SHP77 (cell line): Measurements from ENCODE around the gene PFKP.

Experiments
- DNase-seq, 2 experiments: peaks; one replicate each; lab custom pipeline; 2025; lab: John Stamatoyannopoulos, UW

The PFKP gene

GRCh38 chr10:3136336-3136735, 69.0 kb downstream of the PFKP start:
- DNase-seq = no peak

DNA sequence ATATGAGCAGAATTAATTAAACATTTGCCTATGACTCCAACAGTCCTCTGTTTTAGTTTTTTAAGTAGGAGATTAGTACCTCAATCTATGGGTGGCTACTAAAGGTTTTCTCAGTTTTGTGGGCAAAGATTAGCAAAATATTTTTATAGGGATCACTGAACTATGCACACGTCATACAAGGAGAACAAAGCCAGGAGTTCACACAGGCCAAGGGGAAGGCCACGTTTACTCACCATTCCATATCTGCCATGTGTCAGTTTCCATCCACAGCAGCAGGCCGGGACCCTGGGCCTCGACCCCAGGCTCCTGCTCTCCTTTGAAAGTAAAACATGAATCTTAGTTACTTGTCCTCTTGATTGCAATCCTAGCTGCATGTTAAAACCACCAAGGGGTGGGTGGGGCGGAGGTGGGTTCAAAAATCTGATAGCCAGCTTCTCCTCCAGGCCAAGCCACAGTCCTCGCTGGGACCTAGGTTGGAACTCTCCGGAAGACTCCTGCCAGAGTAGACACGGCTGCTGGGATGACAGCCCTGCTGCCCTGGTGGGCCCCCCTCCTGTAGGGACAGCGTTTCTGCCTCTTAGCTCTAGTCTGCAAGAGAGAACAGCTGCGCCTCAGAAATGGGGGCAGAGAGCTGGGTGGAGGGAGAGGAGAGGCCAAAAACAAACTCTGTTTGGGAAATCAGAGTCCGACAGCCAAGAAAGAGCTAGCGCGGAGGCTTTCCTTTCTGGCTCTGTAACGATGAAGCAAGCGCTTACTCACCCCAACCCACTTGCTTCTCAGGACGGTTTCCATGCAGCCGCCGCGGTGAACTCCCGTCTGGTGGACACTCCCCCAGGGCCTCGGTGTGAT, 69.6 kb downstream of the PFKP start:
- no peak for DNase-seq

GRCh38 chr10:3137958-3138726, 70.8 kb downstream of the PFKP start:
- DNase-seq = no peak

DNA sequence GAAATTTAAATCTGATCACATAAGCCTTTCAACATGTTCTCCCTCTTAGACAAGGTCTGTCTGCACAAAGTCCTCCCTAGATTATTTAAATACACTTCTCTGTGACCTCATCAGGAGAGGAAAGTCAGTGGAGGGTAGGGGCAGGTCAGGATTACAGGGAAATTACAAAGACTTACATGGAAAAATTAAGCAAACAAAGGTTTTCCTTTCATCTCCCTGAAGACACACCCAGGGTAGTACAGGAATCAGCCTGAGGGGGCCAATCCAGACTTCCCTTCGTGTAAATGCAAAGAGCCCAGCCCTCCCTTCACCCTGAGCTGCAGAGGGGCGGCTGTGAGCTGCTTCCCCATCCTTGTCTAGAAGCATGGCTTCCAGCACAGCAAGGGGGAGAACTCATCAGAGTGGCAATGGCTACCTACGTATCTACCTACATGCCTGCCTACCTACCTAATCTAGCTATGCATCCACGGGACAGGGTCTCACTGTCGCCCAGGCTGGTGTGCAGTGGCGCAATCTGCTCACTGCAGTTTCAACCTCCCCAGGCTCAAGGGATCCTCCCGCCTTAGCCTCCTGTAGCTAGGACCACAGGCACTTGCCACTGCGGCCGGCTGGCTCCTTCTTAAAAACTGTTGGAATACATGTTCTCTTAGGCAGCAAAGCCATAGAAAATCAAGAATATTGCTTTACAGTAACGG, 72.0 kb downstream of the PFKP start:
- DNase-seq = no peak

DNA sequence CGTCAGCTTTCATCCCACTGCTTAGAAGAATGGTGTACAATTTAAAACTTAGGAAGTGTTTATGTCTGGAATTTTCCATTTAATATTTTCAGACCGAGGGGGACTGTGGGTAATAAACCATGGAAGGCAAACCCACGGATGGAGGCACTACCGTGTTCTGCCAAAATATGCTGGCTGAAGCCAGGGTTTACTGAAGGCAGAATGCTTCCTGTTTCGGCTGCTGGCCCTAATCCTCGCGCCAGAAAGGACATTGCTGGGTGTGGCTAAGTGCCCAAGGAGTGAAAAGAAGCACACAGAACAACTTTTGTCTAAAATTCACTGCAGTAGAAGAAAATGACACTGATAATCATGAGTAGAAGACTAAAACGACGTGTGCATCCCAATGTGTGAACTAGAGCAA, 72.9 kb downstream of the PFKP start:
- no peak for DNase-seq

DNA sequence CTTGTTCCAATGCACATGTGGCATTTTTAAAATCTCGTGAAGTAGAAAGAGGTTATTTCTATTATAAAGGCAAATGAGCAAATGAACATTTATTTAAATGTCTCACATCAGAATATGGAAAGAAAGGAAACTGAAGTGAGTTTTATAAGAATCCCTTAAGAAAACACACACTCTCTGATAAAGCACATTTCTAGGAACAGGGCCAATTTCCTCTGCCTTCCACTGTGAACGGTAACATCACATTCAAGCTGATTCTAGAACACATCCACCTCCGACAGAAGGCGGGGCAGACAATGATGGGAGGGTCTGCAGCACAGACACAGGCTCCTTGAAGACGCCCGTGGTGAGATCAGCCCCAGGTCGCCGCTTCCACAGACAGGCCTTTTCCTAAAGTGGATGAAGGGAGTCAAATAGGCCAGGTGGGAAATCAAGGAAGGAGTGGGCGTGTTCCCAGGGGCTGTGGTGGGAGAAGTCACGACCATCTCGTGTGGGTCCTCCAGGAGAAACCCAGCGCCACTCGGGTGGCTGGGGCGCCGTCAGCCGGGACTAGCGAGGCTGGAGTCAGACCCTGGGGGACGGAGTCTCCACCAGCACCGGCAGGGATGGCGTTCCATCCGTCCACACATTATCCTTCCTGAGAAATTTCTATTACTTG, 74.1 kb downstream of the PFKP start:
- DNase-seq = no peak

DNA sequence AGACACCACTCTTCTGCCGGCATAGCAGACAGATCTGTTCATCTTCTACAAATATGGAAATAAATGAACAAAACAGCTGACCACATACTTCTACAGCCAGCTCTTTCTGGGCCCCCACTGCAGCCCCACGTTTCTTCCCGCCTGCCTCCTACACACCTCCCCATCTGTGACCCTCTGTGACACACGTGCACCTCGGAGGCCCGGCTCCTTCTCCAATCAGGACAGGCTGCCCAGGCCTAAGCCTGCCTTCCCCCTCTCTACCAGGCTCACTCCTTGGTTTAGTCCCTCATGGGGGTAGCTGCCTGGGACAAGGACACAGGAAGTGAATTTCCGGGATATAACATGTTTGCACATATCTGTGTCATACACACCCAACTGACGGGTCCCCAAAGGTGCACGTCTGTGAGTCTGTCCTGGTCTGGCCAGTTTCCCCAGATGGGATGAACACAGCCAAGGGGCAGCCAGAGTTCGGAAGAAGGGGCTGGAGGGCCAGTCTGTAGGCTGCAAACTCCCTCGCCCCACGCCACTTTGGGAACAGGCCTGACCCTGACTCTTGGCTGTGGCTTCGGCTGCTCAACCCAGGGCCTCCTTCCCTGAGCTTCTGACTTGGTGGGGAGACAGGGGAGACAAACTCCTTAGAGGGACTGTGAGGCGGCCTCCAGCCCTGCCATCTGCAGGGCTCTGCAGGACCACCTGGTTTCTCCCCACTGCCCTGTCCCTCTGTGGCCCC, 75.0 kb downstream of the PFKP start:
- no peak for DNase-seq

- no peak for DNase-seq
Observed at GRCh38 chr10:3143366-3143765, 76.0 kb downstream of the PFKP start.

- DNase-seq = no peak
Observed at GRCh38 chr10:3143791-3144434, 76.6 kb downstream of the PFKP start.

DNA sequence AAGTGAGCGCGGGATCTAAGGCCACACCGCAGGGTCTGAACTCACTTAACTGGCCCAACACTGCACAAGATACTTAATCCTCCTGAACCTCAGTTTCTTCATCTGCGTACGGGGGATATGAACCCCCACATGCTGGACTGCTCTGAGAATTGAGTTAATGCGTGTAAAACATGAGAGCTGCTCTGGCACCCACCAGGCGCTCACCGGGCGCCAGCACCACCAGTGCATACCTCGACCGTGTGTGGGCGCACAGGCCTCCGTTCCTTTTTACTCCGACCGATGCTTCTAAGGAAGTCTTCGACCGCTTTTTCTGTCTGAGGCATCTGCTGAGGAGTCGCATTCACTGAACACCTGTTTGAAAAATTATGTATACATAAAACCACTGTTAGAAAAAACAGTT, 78.0 kb downstream of the PFKP start:
- no peak for DNase-seq

GRCh38 chr10:3146289-3146688, 78.9 kb downstream of the PFKP start:
- DNase-seq = no peak

GRCh38 chr10:3147117-3147820, 79.9 kb downstream of the PFKP start:
- DNase-seq = no peak

DNA sequence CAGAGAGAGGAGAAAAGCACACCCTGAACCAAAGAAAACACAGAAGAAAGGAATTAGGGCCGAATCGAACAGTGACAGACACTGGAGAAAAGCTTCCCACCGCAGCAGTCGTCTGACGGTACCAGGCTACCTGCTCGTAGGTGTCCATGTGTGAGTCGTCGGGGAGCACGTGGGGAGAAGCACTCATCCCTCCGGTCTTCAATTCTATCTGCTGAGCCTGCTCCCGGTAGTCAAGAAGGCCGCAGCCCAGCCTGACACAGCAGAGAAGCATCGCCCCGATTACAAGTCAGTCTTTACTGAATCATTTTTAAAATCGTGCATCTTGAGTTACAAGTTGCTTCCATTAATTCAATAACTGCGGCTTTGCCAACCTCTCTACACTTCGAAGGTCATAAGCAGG, 80.7 kb downstream of the PFKP start:
- DNase-seq = no peak

DNA sequence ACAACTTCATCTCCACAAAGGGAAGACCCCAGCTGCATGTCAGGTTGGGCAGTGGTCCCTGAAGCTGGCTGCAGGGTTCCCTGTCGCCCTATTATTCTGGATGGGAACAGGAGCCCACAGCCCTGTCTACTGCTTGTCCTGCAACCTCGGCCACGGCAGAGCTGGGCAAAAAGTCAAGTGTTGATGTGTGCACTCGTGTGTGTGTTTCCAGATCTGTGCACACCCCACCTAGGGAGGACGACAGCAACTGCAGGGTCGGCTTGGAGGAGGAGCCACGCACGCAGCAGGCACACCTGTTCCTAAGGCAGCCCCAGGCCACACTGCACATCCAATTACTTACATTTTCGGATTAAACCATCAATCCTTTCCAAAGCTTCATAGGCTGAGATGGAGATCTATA, 81.6 kb downstream of the PFKP start:
- no peak for DNase-seq

GRCh38 chr10:3149918-3150317, 82.6 kb downstream of the PFKP start:
- DNase-seq = no peak

DNA sequence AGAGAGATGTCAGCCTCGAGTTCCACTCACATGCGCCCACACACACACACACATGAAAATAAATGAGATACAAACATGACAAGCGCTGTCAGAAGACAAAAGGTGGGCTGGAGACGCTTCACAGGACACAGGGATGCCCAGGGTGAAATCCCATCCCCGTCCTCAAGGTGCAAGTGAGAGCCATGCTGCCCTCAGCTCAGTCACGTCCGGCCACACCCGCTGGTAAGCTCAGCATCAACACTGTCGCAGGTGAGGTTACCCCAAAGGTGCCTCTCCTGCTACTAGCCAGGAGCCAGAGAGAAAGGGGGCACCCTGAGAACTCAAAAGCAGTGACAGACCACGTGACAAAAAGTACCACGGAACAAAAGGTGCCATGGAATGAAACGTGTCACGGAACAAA, 83.0 kb downstream of the PFKP start:
- DNase-seq = no peak

DNA sequence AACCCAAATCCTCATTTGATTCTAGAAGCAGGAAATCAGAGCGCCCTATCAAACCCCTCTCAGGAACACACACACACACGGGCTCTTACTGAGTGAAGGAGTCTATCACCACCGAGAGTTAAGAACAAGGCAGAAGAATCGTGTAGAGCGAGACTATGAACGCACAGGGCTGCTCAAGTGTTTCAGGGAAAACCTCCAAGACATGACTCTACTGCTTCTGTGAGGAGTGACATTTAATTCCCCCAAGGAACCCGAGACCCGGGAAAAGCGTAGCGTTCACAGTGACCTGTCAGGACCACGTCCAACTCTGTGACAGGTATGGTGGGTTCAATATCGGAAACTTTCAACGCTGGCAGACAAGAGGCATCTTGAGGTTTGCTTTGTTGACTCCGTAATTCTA, 83.6 kb downstream of the PFKP start:
- DNase-seq = no peak

GRCh38 chr10:3151889-3152565, 84.7 kb downstream of the PFKP start:
- DNase-seq = no peak

- DNase-seq = no peak
Observed at GRCh38 chr10:3152566-3152935, 85.2 kb downstream of the PFKP start.

GRCh38 chr10:3154666-3155065, 87.3 kb downstream of the PFKP start:
- DNase-seq = no peak
